ENCODE data around the gene CD47. TPM values are rescaled to one million over a fixed set of nuclear protein-coding genes. Genes with fewer than 3 reads are reported as not detected.

CD47 gene
- total RNA-seq, 1 experiment from 2014 or later: 76.9 TPM

GRCh38 chr3:108110934-108111333 lies 20.1 kb upstream of the CD47 start:
- H3K9me2 ChIP-seq (ENCODE audit: insufficient read depth): no peaks in the 10 kb centered on the region
- no peaks in the 10 kb centered on the region for H3K9me3 ChIP-seq (ENCODE audit: insufficient read depth, low read depth)
- CTCF ChIA-PET: no interaction called here
- POLR2A ChIA-PET (ENCODE audit: unreplicated experiment): no interaction called here
- intact Hi-C loops (cut with micrococcal nuclease; ENCODE audit: unreplicated experiment): no loop called here
- no TSS peak for BruUV-seq (replicated peaks)
- H2AFZ ChIP-seq: no peak overlapping the region
- no peaks in the 10 kb centered on the region for H4K20me1 ChIP-seq (ENCODE audit: insufficient read depth)
- peaks cover 12% of the 10 kb centered on the region for H3K4me1 ChIP-seq (replicated peaks; ENCODE audit: insufficient read depth)
- no peaks in the 10 kb centered on the region for H3K27me3 ChIP-seq (ENCODE audit: insufficient read depth, low read depth)
- no peak for TF ChIP-seq EZH2 (IDR thresholded peaks at IDR 0.05; ENCODE audit: low read depth)
- TF ChIP-seq, protein P1, sequence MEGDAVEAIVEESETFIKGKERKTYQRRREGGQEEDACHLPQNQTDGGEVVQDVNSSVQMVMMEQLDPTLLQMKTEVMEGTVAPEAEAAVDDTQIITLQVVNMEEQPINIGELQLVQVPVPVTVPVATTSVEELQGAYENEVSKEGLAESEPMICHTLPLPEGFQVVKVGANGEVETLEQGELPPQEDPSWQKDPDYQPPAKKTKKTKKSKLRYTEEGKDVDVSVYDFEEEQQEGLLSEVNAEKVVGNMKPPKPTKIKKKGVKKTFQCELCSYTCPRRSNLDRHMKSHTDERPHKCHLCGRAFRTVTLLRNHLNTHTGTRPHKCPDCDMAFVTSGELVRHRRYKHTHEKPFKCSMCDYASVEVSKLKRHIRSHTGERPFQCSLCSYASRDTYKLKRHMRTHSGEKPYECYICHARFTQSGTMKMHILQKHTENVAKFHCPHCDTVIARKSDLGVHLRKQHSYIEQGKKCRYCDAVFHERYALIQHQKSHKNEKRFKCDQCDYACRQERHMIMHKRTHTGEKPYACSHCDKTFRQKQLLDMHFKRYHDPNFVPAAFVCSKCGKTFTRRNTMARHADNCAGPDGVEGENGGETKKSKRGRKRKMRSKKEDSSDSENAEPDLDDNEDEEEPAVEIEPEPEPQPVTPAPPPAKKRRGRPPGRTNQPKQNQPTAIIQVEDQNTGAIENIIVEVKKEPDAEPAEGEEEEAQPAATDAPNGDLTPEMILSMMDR (conservative IDR thresholded peaks at IDR 0.05): no peak
- no peaks in the 10 kb centered on the region for H3K79me2 ChIP-seq (ENCODE audit: low read depth)
- DNase-seq: no peak
- no peak overlapping the region for H3K4me3 ChIP-seq
- no peak overlapping the region for H3K27ac ChIP-seq
- H3K36me3 ChIP-seq (ENCODE audit: low read depth): no peaks in the 10 kb centered on the region
- peaks cover 8% of the 10 kb centered on the region; the same call in 1 of the 2 replicates for H3F3A ChIP-seq (ENCODE audit: insufficient read depth, low read depth)
- no peak overlapping the region for H3K4me2 ChIP-seq

- Histone ChIP-seq H3K9me3 (ENCODE audit: insufficient read depth, low read depth) (no peaks in the 10 kb centered on the region), H4K20me1 (ENCODE audit: insufficient read depth) (no peaks in the 10 kb centered on the region), H3K4me3 (no peak overlapping the region), H3K36me3 (ENCODE audit: low read depth) (no peaks in the 10 kb centered on the region), H3K4me1 (replicated peaks; ENCODE audit: insufficient read depth) (peaks cover 21% of the 10 kb centered on the region), H3K27me3 (ENCODE audit: insufficient read depth, low read depth) (no peaks in the 10 kb centered on the region), H3K79me2 (ENCODE audit: low read depth) (no peaks in the 10 kb centered on the region), H3K27ac (no peak overlapping the region), H2AFZ (no peak overlapping the region), H3F3A (ENCODE audit: insufficient read depth, low read depth) (peaks cover 9% of the 10 kb centered on the region; the same call in 1 of the 2 replicates), H3K4me2 (no peak overlapping the region), H3K9me2 (ENCODE audit: insufficient read depth) (no peaks in the 10 kb centered on the region)
- POLR2A ChIA-PET (ENCODE audit: unreplicated experiment): no interaction called here
- no peak for DNase-seq
- CTCF ChIA-PET: no interaction called here
- no peak for TF ChIP-seq EZH2 (IDR thresholded peaks at IDR 0.05; ENCODE audit: low read depth)
- BruUV-seq (replicated peaks): no TSS peak
- intact Hi-C loops (cut with micrococcal nuclease; ENCODE audit: unreplicated experiment): no loop called here
Observed at GRCh38 chr3:108108416-108108815, 17.6 kb upstream of the CD47 start.

DNA sequence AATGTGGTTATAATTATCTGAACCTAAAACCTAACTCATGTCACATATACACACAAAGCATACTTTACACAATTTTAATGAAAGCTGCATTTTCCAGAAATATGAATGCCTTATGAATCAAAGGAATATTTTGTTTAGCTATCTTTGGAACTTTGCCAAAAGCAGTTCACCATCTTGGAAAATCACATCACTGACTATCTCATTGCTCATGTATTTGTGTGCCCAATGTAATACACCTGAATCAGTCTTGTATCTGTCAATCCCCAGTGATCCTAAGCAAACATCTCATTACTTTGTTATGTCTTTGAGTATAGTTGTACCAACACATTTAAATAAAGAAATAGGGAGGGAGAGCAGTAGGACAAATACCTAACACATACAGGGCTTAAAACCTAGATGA lies 15.6 kb upstream of the CD47 start:
- Histone ChIP-seq H3F3A (ENCODE audit: insufficient read depth, low read depth) (peaks cover 9% of the 10 kb centered on the region; the same call in 1 of the 2 replicates), H3K9me3 (ENCODE audit: insufficient read depth, low read depth) (no peaks in the 10 kb centered on the region), H3K79me2 (ENCODE audit: low read depth) (no peaks in the 10 kb centered on the region), H3K4me2 (peak overlapping the region; percentile 23), H3K4me1 (replicated peaks; ENCODE audit: insufficient read depth) (peaks cover 21% of the 10 kb centered on the region), H3K36me3 (ENCODE audit: low read depth) (no peaks in the 10 kb centered on the region), H2AFZ (no peak overlapping the region), H3K27me3 (ENCODE audit: insufficient read depth, low read depth) (no peaks in the 10 kb centered on the region), H3K4me3 (no peak overlapping the region), H3K27ac (no peak overlapping the region), H4K20me1 (ENCODE audit: insufficient read depth) (no peaks in the 10 kb centered on the region), H3K9me2 (ENCODE audit: insufficient read depth) (no peaks in the 10 kb centered on the region)
- intact Hi-C loops (cut with micrococcal nuclease; ENCODE audit: unreplicated experiment): no loop called here
- DNase-seq: no peak
- CTCF ChIA-PET: no interaction called here
- TF ChIP-seq, protein P1 (conservative IDR thresholded peaks at IDR 0.05): no peak
- no peak for TF ChIP-seq EZH2 (IDR thresholded peaks at IDR 0.05; ENCODE audit: low read depth)
- POLR2A ChIA-PET (ENCODE audit: unreplicated experiment): interaction anchor here (0.7 kb wide), 1 partner anchor 48 kb away, joined by 5 read pairs; no protein-coding TSS in a partner anchor
- BruUV-seq (replicated peaks): no TSS peak

DNA sequence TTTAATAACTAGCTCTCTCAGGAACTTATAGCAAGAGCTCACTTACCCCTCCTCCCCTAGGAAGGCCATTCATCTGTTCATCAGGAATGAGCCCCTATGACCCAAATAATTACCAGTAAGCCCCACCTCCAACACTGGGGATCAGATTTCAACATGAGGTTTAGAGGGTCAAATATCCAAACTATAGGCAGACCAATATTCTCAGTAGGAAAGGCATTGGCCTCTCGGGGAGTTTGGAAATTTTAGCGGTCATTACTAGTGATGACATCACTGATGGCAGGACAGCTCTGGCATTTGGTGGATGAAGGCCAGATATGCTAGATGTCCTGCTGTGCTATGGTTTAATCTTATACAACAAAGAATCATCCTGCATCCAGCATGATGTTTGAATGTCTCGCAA lies 15.2 kb upstream of the CD47 start:
- ChIA-PET CTCF (interaction anchor here (0.5 kb wide), 1 partner anchor 200 kb away, joined by 3 read pairs; no protein-coding TSS in a partner anchor), POLR2A (ENCODE audit: unreplicated experiment) (interaction anchor here (0.5 to 0.7 kb wide), 2 partner anchors 48 to 362 kb away, joined by 4 to 5 read pairs; no protein-coding TSS in a partner anchor)
- DNase-seq: peak in 1 of 2 experiments; percentile 72

More for the DNA sequence above, 15.2 kb upstream of the CD47 start:
- peak overlapping the region; percentile 23 for H3K4me2 ChIP-seq
- H4K20me1 ChIP-seq (ENCODE audit: insufficient read depth): no peaks in the 10 kb centered on the region
- H2AFZ ChIP-seq: peak overlapping the region; percentile 52
- no peaks in the 10 kb centered on the region for H3K9me3 ChIP-seq (ENCODE audit: insufficient read depth, low read depth)
- TF ChIP-seq, protein P1 (conservative IDR thresholded peaks at IDR 0.05): no peak
- no peak for TF ChIP-seq EZH2 (IDR thresholded peaks at IDR 0.05; ENCODE audit: low read depth)
- no peaks in the 10 kb centered on the region for H3K36me3 ChIP-seq (ENCODE audit: low read depth)
- H3K4me1 ChIP-seq (replicated peaks; ENCODE audit: insufficient read depth): peaks cover 21% of the 10 kb centered on the region
- H3K27me3 ChIP-seq (ENCODE audit: insufficient read depth, low read depth): no peaks in the 10 kb centered on the region
- no peak overlapping the region for H3K27ac ChIP-seq
- H3K79me2 ChIP-seq (ENCODE audit: low read depth): no peaks in the 10 kb centered on the region
- intact Hi-C loops (cut with micrococcal nuclease; ENCODE audit: unreplicated experiment): no loop called here
- H3K9me2 ChIP-seq (ENCODE audit: insufficient read depth): no peaks in the 10 kb centered on the region
- H3K4me3 ChIP-seq: no peak overlapping the region
- peaks cover 9% of the 10 kb centered on the region; the same call in 1 of the 2 replicates for H3F3A ChIP-seq (ENCODE audit: insufficient read depth, low read depth)
- no TSS peak for BruUV-seq (replicated peaks)
